Stimulated activated CD8-positive, alpha-beta memory T cell treated with anti-CD3 and anti-CD28 coated beads, Interleukin-7, amount 100 ng/mL, for 48 hours (primary cell): ENCODE data around the gene RIPK1.

Experiments used
- DNase-seq, 2 donors: peaks; one replicate each; pipeline ENCODE4 v3.0.0-alpha.2; 2020; ENCODE audit warnings: low read depth in 1 of 2; ENCODE audit errors: extremely low read depth in 1 of 2

The RIPK1 gene

GRCh38 chr6:3079682-3080081, 11.4 kb downstream of the RIPK1 start:
- DNase-seq: no peak

- DNase-seq: no peak
Measured at GRCh38 chr6:3081960-3082359, 13.7 kb downstream of the RIPK1 start.

- DNase-seq: no peak
Measured at GRCh38 chr6:3085074-3085473, 16.8 kb downstream of the RIPK1 start.

- DNase-seq: no peak
Measured at GRCh38 chr6:3086282-3086946, 18.1 kb downstream of the RIPK1 start.

- no peak for DNase-seq
Measured at GRCh38 chr6:3088446-3088845, 20.2 kb downstream of the RIPK1 start.

- no peak for DNase-seq
Measured at GRCh38 chr6:3088968-3089367, 20.7 kb downstream of the RIPK1 start.

GRCh38 chr6:3090013-3090412, 21.7 kb downstream of the RIPK1 start:
- DNase-seq: no peak

GRCh38 chr6:3094815-3095214, 26.5 kb downstream of the RIPK1 start:
- DNase-seq: no peak

- DNase-seq: no peak
Measured at GRCh38 chr6:3102875-3103274, 34.6 kb downstream of the RIPK1 start.

GRCh38 chr6:3108746-3109414, 40.6 kb downstream of the RIPK1 start:
- DNase-seq: no peak

GRCh38 chr6:3109761-3110160, 41.5 kb downstream of the RIPK1 start:
- no peak for DNase-seq

- no peak for DNase-seq
Measured at GRCh38 chr6:3114377-3114776, 46.1 kb downstream of the RIPK1 start.

- DNase-seq: no peak
Measured at GRCh38 chr6:3117912-3118352, 49.6 kb downstream of the RIPK1 start.

GRCh38 chr6:3118353-3119039, 50.2 kb downstream of the RIPK1 start, which contains the start of gene BPHL:
BPHL (plus strand) TSS chr6:3118711; CDS start chr6:3118741, 30 bp downstream.
- peak; percentile 97 to 99 for DNase-seq

- no peak for DNase-seq
Measured at GRCh38 chr6:3119040-3119723, 50.9 kb downstream of the RIPK1 start.

GRCh38 chr6:3120765-3121089, 52.4 kb downstream of the RIPK1 start:
- DNase-seq: no peak

- no peak for DNase-seq
Measured at GRCh38 chr6:3122823-3123182, 54.5 kb downstream of the RIPK1 start.

- DNase-seq: no peak
Measured at GRCh38 chr6:3124667-3125066, 56.4 kb downstream of the RIPK1 start.

- no peak for DNase-seq
Measured at GRCh38 chr6:3125815-3126214, 57.5 kb downstream of the RIPK1 start.

GRCh38 chr6:3128356-3129108, 60.2 kb downstream of the RIPK1 start:
- DNase-seq: no peak

- no peak for DNase-seq
Measured at GRCh38 chr6:3131695-3132094, 63.4 kb downstream of the RIPK1 start.
